ENCODE data around the gene LLGL2.

The LLGL2 gene

GRCh38 chr17:75493476-75494129 is 31.9 kb upstream of the LLGL2 start:
- Histone ChIP-seq H3K9me3 (ENCODE audit: control insufficient read depth in 1 of 2, low read length in 2 of 2) (no peaks in the 10 kb centered on the region), H3K4me1 (ENCODE audit: control insufficient read depth in 1 of 2, insufficient read depth in 2 of 2, low read length in 2 of 2) (peaks cover 0 to 3% of the 10 kb centered on the region in 2 donors), H3K36me3 (ENCODE audit: control insufficient read depth in 1 of 2, insufficient read depth in 2 of 2, low read length in 2 of 2) (peaks cover 39 to 83% of the 10 kb centered on the region in 2 donors), H3K4me3 (ENCODE audit: low read depth in 1 of 2, low read length in 2 of 2) (no peak overlapping the region), H3K27ac (ENCODE audit: low read length) (no peak overlapping the region), H3K27me3 (ENCODE audit: low read depth, low read length) (no peaks in the 10 kb centered on the region)

GRCh38 chr17:75494326-75494877 is 31.1 kb upstream of the LLGL2 start:
- no peaks in the 10 kb centered on the region for H3K9me3 ChIP-seq (ENCODE audit: control insufficient read depth in 1 of 2, low read length in 2 of 2)
- no peak overlapping the region for H3K4me3 ChIP-seq (ENCODE audit: low read depth in 1 of 2, low read length in 2 of 2)
- H3K4me1 ChIP-seq (ENCODE audit: control insufficient read depth in 1 of 2, insufficient read depth in 2 of 2, low read length in 2 of 2), result peaks cover 0 to 10% of the 10 kb centered on the region in 2 donors
- no peaks in the 10 kb centered on the region for H3K27me3 ChIP-seq (ENCODE audit: low read depth, low read length)
- no peak overlapping the region for H3K27ac ChIP-seq (ENCODE audit: low read length)
- peaks cover 39 to 85% of the 10 kb centered on the region in 2 donors for H3K36me3 ChIP-seq (ENCODE audit: control insufficient read depth in 1 of 2, insufficient read depth in 2 of 2, low read length in 2 of 2)

GRCh38 chr17:75496005-75496404 is 29.5 kb upstream of the LLGL2 start:
- no peak overlapping the region for H3K4me3 ChIP-seq (ENCODE audit: low read depth in 1 of 2, low read length in 2 of 2)
- H3K36me3 ChIP-seq (ENCODE audit: control insufficient read depth in 1 of 2, insufficient read depth in 2 of 2, low read length in 2 of 2), result peaks cover 39 to 89% of the 10 kb centered on the region in 2 donors
- no peaks in the 10 kb centered on the region for H3K9me3 ChIP-seq (ENCODE audit: control insufficient read depth in 1 of 2, low read length in 2 of 2)

GRCh38 chr17:75498039-75498725 is 27.3 kb upstream of the LLGL2 start:
- H3K4me1 ChIP-seq (ENCODE audit: control insufficient read depth in 1 of 2, insufficient read depth in 2 of 2, low read length in 2 of 2), result peaks cover 0 to 23% of the 10 kb centered on the region in 2 donors
- no peaks in the 10 kb centered on the region for H3K27me3 ChIP-seq (ENCODE audit: low read depth, low read length)
- H3K36me3 ChIP-seq (ENCODE audit: control insufficient read depth in 1 of 2, insufficient read depth in 2 of 2, low read length in 2 of 2), result peaks cover 27 to 70% of the 10 kb centered on the region in 2 donors
- H3K4me3 ChIP-seq (ENCODE audit: low read depth in 1 of 2, low read length in 2 of 2), result no peak overlapping the region
- no peaks in the 10 kb centered on the region for H3K9me3 ChIP-seq (ENCODE audit: control insufficient read depth in 1 of 2, low read length in 2 of 2)
- H3K27ac ChIP-seq (ENCODE audit: low read length), result no peak overlapping the region

More at GRCh38 chr17:75496005-75496404, 29.5 kb upstream of the LLGL2 start:
- Histone ChIP-seq H3K4me1 (ENCODE audit: control insufficient read depth in 1 of 2, insufficient read depth in 2 of 2, low read length in 2 of 2) (peaks cover 0 to 11% of the 10 kb centered on the region in 2 donors), H3K27ac (ENCODE audit: low read length) (no peak overlapping the region), H3K27me3 (ENCODE audit: low read depth, low read length) (no peaks in the 10 kb centered on the region)

GRCh38 chr17:75498726-75499213 is 26.7 kb upstream of the LLGL2 start:
- Histone ChIP-seq H3K27ac (ENCODE audit: low read length) (no peak overlapping the region), H3K9me3 (ENCODE audit: control insufficient read depth in 1 of 2, low read length in 2 of 2) (no peaks in the 10 kb centered on the region), H3K4me3 (ENCODE audit: low read depth in 1 of 2, low read length in 2 of 2) (no peak overlapping the region), H3K36me3 (ENCODE audit: control insufficient read depth in 1 of 2, insufficient read depth in 2 of 2, low read length in 2 of 2) (peaks cover 22 to 70% of the 10 kb centered on the region in 2 donors), H3K27me3 (ENCODE audit: low read depth, low read length) (no peaks in the 10 kb centered on the region), H3K4me1 (ENCODE audit: control insufficient read depth in 1 of 2, insufficient read depth in 2 of 2, low read length in 2 of 2) (peaks cover 0 to 23% of the 10 kb centered on the region in 2 donors)

GRCh38 chr17:75499313-75500022 is 26.0 kb upstream of the LLGL2 start:
- no peak overlapping the region for H3K27ac ChIP-seq (ENCODE audit: low read length)
- H3K36me3 ChIP-seq (ENCODE audit: control insufficient read depth in 1 of 2, insufficient read depth in 2 of 2, low read length in 2 of 2), result peaks cover 17 to 69% of the 10 kb centered on the region in 2 donors

GRCh38 chr17:75500419-75501216 is 24.9 kb upstream of the LLGL2 start:
- H3K27ac ChIP-seq (ENCODE audit: low read length), result no peak overlapping the region
- H3K4me1 ChIP-seq (ENCODE audit: control insufficient read depth in 1 of 2, insufficient read depth in 2 of 2, low read length in 2 of 2), result peaks cover 0 to 23% of the 10 kb centered on the region in 2 donors
- H3K36me3 ChIP-seq (ENCODE audit: control insufficient read depth in 1 of 2, insufficient read depth in 2 of 2, low read length in 2 of 2), result peaks cover 13 to 67% of the 10 kb centered on the region in 2 donors

More at GRCh38 chr17:75499313-75500022, 26.0 kb upstream of the LLGL2 start:
- no peaks in the 10 kb centered on the region for H3K27me3 ChIP-seq (ENCODE audit: low read depth, low read length)
- H3K4me3 ChIP-seq (ENCODE audit: low read depth in 1 of 2, low read length in 2 of 2), result no peak overlapping the region
- H3K9me3 ChIP-seq (ENCODE audit: control insufficient read depth in 1 of 2, low read length in 2 of 2), result no peaks in the 10 kb centered on the region
- H3K4me1 ChIP-seq (ENCODE audit: control insufficient read depth in 1 of 2, insufficient read depth in 2 of 2, low read length in 2 of 2), result peaks cover 0 to 23% of the 10 kb centered on the region in 2 donors

GRCh38 chr17:75501378-75502071 is 24.0 kb upstream of the LLGL2 start:
- Histone ChIP-seq H3K36me3 (ENCODE audit: control insufficient read depth in 1 of 2, insufficient read depth in 2 of 2, low read length in 2 of 2) (peaks cover 8 to 67% of the 10 kb centered on the region in 2 donors), H3K9me3 (ENCODE audit: control insufficient read depth in 1 of 2, low read length in 2 of 2) (no peaks in the 10 kb centered on the region), H3K27me3 (ENCODE audit: low read depth, low read length) (no peaks in the 10 kb centered on the region), H3K4me1 (ENCODE audit: control insufficient read depth in 1 of 2, insufficient read depth in 2 of 2, low read length in 2 of 2) (peaks cover 0 to 23% of the 10 kb centered on the region in 2 donors), H3K4me3 (ENCODE audit: low read depth in 1 of 2, low read length in 2 of 2) (no peak overlapping the region), H3K27ac (ENCODE audit: low read length) (no peak overlapping the region)

More at GRCh38 chr17:75500419-75501216, 24.9 kb upstream of the LLGL2 start:
- Histone ChIP-seq H3K27me3 (ENCODE audit: low read depth, low read length) (no peaks in the 10 kb centered on the region), H3K9me3 (ENCODE audit: control insufficient read depth in 1 of 2, low read length in 2 of 2) (no peaks in the 10 kb centered on the region), H3K4me3 (ENCODE audit: low read depth in 1 of 2, low read length in 2 of 2) (no peak overlapping the region)

- H3K27ac ChIP-seq (ENCODE audit: low read length), result no peak overlapping the region
- no peaks in the 10 kb centered on the region for H3K9me3 ChIP-seq (ENCODE audit: control insufficient read depth in 1 of 2, low read length in 2 of 2)
- H3K36me3 ChIP-seq (ENCODE audit: control insufficient read depth in 1 of 2, insufficient read depth in 2 of 2, low read length in 2 of 2), result peaks cover 8 to 68% of the 10 kb centered on the region in 2 donors
- H3K27me3 ChIP-seq (ENCODE audit: low read depth, low read length), result no peaks in the 10 kb centered on the region
- H3K4me3 ChIP-seq (ENCODE audit: low read depth in 1 of 2, low read length in 2 of 2), result no peak overlapping the region
- H3K4me1 ChIP-seq (ENCODE audit: control insufficient read depth in 1 of 2, insufficient read depth in 2 of 2, low read length in 2 of 2), result peaks cover 0 to 23% of the 10 kb centered on the region in 2 donors
Observed at GRCh38 chr17:75502072-75502720, 23.3 kb upstream of the LLGL2 start.
